ENCODE results near the gene MAGI2. TPM values are rescaled to one million over a fixed set of nuclear protein-coding genes. Genes with fewer than 3 reads are reported as not detected.

MAGI2 gene
- total RNA-seq, 1 donor from 2014 or later: 4.0 TPM

GRCh38 chr7:79199266-79199665, 254.2 kb downstream of the MAGI2 start:
- H3K4me1 ChIP-seq: no peaks in the 10 kb centered on the region
- no peak overlapping the region for H3K27ac ChIP-seq
- no peaks in the 10 kb centered on the region for H3K36me3 ChIP-seq
- no peaks in the 10 kb centered on the region for H3K9me3 ChIP-seq
- intact Hi-C loops (cut with DNase I): no loop called here
- TF ChIP-seq, protein P1, sequence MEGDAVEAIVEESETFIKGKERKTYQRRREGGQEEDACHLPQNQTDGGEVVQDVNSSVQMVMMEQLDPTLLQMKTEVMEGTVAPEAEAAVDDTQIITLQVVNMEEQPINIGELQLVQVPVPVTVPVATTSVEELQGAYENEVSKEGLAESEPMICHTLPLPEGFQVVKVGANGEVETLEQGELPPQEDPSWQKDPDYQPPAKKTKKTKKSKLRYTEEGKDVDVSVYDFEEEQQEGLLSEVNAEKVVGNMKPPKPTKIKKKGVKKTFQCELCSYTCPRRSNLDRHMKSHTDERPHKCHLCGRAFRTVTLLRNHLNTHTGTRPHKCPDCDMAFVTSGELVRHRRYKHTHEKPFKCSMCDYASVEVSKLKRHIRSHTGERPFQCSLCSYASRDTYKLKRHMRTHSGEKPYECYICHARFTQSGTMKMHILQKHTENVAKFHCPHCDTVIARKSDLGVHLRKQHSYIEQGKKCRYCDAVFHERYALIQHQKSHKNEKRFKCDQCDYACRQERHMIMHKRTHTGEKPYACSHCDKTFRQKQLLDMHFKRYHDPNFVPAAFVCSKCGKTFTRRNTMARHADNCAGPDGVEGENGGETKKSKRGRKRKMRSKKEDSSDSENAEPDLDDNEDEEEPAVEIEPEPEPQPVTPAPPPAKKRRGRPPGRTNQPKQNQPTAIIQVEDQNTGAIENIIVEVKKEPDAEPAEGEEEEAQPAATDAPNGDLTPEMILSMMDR (IDR thresholded peaks at IDR 0.05): no peak
- no peak for DNase-seq (ENCODE audit: low spot score in 2 of 2)
- no peak overlapping the region for H3K4me3 ChIP-seq
- H3K27me3 ChIP-seq: no peaks in the 10 kb centered on the region

- Histone ChIP-seq H3K4me3 (no peak overlapping the region), H3K36me3 (no peaks in the 10 kb centered on the region), H3K4me1 (no peaks in the 10 kb centered on the region), H3K27ac (no peak overlapping the region), H3K27me3 (no peaks in the 10 kb centered on the region), H3K9me3 (no peaks in the 10 kb centered on the region)
- TF ChIP-seq, protein P1 (IDR thresholded peaks at IDR 0.05): no peak
- intact Hi-C loops (cut with DNase I): no loop called here
- no peak for DNase-seq (ENCODE audit: low spot score in 2 of 2)
These were observed 267.9 kb downstream of the MAGI2 start for GRCh38 chr7:79185605-79186004.

- H3K9me3 ChIP-seq: no peaks in the 10 kb centered on the region
- TF ChIP-seq, protein P1 (IDR thresholded peaks at IDR 0.05): no peak
- intact Hi-C loops (cut with DNase I): no loop called here
- H3K27me3 ChIP-seq: no peaks in the 10 kb centered on the region
- no peaks in the 10 kb centered on the region for H3K36me3 ChIP-seq
- H3K27ac ChIP-seq: no peak overlapping the region
- no peak overlapping the region for H3K4me3 ChIP-seq
- DNase-seq (ENCODE audit: low spot score in 2 of 2): no peak
- no peaks in the 10 kb centered on the region for H3K4me1 ChIP-seq
These were observed 271.2 kb downstream of the MAGI2 start for GRCh38 chr7:79182283-79182682.

DNA sequence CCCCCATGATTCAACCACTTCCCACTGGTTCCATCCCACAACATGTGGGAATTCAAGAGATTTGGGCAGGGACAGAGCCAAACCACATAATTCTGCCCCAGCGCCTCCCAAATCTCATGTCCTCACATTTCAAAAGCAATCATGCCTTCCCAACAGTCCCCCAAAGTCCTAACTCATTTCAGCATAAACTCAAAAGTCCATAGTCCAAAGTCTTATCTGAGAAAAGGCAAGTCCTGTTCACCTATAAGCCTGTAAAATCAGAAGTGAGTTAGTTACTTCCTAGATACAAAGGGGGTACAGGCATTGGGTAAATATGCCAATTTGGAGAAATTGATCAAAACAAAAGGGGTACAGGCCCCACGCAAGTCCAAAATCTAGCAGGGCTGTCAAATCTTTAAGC, 272.9 kb downstream of the MAGI2 start:
- intact Hi-C loops (cut with DNase I): no loop called here
- Histone ChIP-seq H3K27me3 (no peaks in the 10 kb centered on the region), H3K27ac (no peak overlapping the region), H3K36me3 (no peaks in the 10 kb centered on the region), H3K4me3 (no peak overlapping the region), H3K4me1 (no peaks in the 10 kb centered on the region), H3K9me3 (no peaks in the 10 kb centered on the region)
- no peak for DNase-seq (ENCODE audit: low spot score in 2 of 2)
- TF ChIP-seq, protein P1 (IDR thresholded peaks at IDR 0.05): no peak

DNA sequence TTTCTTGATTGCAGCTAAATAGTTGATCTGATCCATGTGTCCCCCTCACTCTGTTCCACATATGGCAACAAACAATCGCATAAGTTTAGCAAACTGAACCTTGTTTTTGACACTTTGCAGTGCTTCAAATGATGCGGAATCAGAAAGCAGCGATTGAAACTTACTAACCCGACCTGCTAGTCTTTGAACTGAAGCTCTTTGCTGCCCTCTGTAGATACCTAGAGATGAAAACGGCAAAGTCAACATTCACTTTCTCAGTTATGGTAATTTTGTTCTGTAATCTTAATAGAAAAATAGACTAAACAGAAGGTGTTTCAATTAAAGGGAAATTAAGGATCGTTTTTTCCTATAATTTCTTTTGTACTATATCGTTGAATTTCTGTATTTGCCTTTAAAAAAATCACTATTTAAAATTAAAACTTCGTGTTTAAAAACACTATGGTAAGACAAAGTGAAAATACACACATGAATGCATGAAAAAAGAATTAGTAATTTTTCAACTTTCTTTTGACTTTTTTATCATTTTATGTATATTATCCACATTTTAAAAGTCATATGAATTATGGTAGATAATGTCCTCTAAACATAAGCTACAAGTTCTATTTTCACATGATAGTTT, 276.5 kb downstream of the MAGI2 start:
- intact Hi-C loops (cut with DNase I): loop anchor here (1.0 to 10.0 kb wide), 4 partner anchors 664 to 1232 kb away; no protein-coding TSS in a partner anchor
- Histone ChIP-seq H3K27me3 (no peaks in the 10 kb centered on the region), H3K9me3 (no peaks in the 10 kb centered on the region), H3K27ac (no peak overlapping the region), H3K4me1 (no peaks in the 10 kb centered on the region), H3K36me3 (no peaks in the 10 kb centered on the region), H3K4me3 (no peak overlapping the region)
- TF ChIP-seq, protein P1 (IDR thresholded peaks at IDR 0.05): peak; percentile 39 to 65 (median 51)
- no peak for DNase-seq (ENCODE audit: low spot score in 2 of 2)

Measured in ascending aorta (tissue), 2 donors.